ENCODE results near the gene CHID1. TPM values are rescaled to one million over a fixed set of nuclear protein-coding genes. Genes with fewer than 3 reads are reported as not detected.

Gene CHID1
- total and polyA plus RNA-seq, 2 donors (not counting 1 experiment from before 2014, with no cell fraction given): 54.3 to 68.4 TPM

- H3K9ac ChIP-seq (ENCODE audit: insufficient read depth, low read length): no peak overlapping the region
- no peak for DNase-seq (ENCODE audit: low read depth in 2 of 2)
- H4K20me1 ChIP-seq (ENCODE audit: control insufficient read depth, extremely low read depth, insufficient read depth, low read length): no peaks in the 10 kb centered on the region
- TF ChIP-seq EZH2 (IDR thresholded peaks at IDR 0.05; ENCODE audit: low read length, missing control alignments) (no peak), CTCF (conservative IDR thresholded peaks at IDR 0.05 in 1 of 2, IDR thresholded peaks at IDR 0.05 in 1 of 2; ENCODE audit: low read depth in 1 of 2, low read length in 2 of 2) (no peak)
- H3K4me3 ChIP-seq (replicated peaks in 1 of 4; ENCODE audit: control extremely low read depth in 1 of 4, insufficient read depth in 1 of 4, low read depth in 3 of 4, low read length in 4 of 4): no peak overlapping the region
- no peak overlapping the region for H2AFZ ChIP-seq (ENCODE audit: low read length)
- no peaks in the 10 kb centered on the region for H3K36me3 ChIP-seq (ENCODE audit: control insufficient read depth, insufficient read depth, low read length)
- no peaks in the 10 kb centered on the region for H3K27me3 ChIP-seq (ENCODE audit: control insufficient read depth, insufficient read depth, low read length)
- no peak overlapping the region for H3K27ac ChIP-seq (ENCODE audit: insufficient read depth, low read length)
- no peaks in the 10 kb centered on the region for H3K79me2 ChIP-seq (ENCODE audit: control insufficient read depth, insufficient read depth, low read length)
- no peaks in the 10 kb centered on the region for H3K9me3 ChIP-seq (ENCODE audit: control insufficient read depth, insufficient read depth, low read depth, low read length)
- H3K4me2 ChIP-seq (ENCODE audit: extremely low read depth, insufficient read depth, low read length): no peak overlapping the region
- peaks cover 2% of the 10 kb centered on the region for H3K4me1 ChIP-seq (ENCODE audit: control insufficient read depth, extremely low read depth, insufficient read depth, low read length)
These were observed 33.0 kb downstream of the CHID1 start for GRCh38 chr11:877565-877964.

DNA sequence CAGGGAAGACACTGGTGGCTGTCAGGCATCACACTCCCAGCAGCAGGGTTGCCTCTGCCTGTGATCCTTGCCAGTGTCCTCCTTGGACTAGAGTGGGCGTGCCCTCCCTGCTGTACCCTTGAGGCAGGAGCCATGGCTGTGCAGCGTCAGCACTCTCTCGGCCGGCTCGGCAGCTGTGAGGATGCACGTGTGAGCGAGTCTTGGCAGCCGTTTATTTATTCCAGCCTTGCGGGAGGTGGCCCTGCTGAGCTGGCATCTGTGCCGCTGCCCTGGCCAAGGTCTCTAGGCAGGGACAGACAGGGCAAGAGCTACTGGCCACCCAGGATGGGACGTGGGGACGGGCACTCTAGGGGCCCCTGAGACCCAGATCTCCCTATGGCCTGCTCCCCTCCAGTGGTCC lies 34.1 kb downstream of the CHID1 start:
- DNase-seq (ENCODE audit: low read depth in 2 of 2): peak in 1 of 2 donors; percentile 28
- Histone ChIP-seq H3K9me3 (ENCODE audit: control insufficient read depth, insufficient read depth, low read depth, low read length) (no peaks in the 10 kb centered on the region), H3K4me2 (ENCODE audit: extremely low read depth, insufficient read depth, low read length) (no peak overlapping the region), H3K4me1 (ENCODE audit: control insufficient read depth, extremely low read depth, insufficient read depth, low read length) (peaks cover 11% of the 10 kb centered on the region), H3K27ac (ENCODE audit: insufficient read depth, low read length) (no peak overlapping the region), H3K4me3 (replicated peaks in 1 of 4; ENCODE audit: control extremely low read depth in 1 of 4, insufficient read depth in 1 of 4, low read depth in 3 of 4, low read length in 4 of 4) (no peak overlapping the region), H3K9ac (ENCODE audit: insufficient read depth, low read length) (no peak overlapping the region), H2AFZ (ENCODE audit: low read length) (no peak overlapping the region), H3K27me3 (ENCODE audit: control insufficient read depth, insufficient read depth, low read length) (no peaks in the 10 kb centered on the region), H4K20me1 (ENCODE audit: control insufficient read depth, extremely low read depth, insufficient read depth, low read length) (no peaks in the 10 kb centered on the region), H3K79me2 (ENCODE audit: control insufficient read depth, insufficient read depth, low read length) (no peaks in the 10 kb centered on the region), H3K36me3 (ENCODE audit: control insufficient read depth, insufficient read depth, low read length) (no peaks in the 10 kb centered on the region)
- TF ChIP-seq CTCF (conservative IDR thresholded peaks at IDR 0.05 in 1 of 2, IDR thresholded peaks at IDR 0.05 in 1 of 2; ENCODE audit: low read depth in 1 of 2, low read length in 2 of 2) (no peak), EZH2 (IDR thresholded peaks at IDR 0.05; ENCODE audit: low read length, missing control alignments) (no peak)

GRCh38 chr11:875769-876301 lies 34.8 kb downstream of the CHID1 start:
- no peaks in the 10 kb centered on the region for H3K36me3 ChIP-seq (ENCODE audit: control insufficient read depth, insufficient read depth, low read length)
- H3K9me3 ChIP-seq (ENCODE audit: control insufficient read depth, insufficient read depth, low read depth, low read length): no peaks in the 10 kb centered on the region
- DNase-seq (ENCODE audit: low read depth in 2 of 2): no peak
- H3K4me1 ChIP-seq (ENCODE audit: control insufficient read depth, extremely low read depth, insufficient read depth, low read length): peaks cover 11% of the 10 kb centered on the region
- TF ChIP-seq CTCF (conservative IDR thresholded peaks at IDR 0.05 in 1 of 2, IDR thresholded peaks at IDR 0.05 in 1 of 2; ENCODE audit: low read depth in 1 of 2, low read length in 2 of 2) (no peak), EZH2 (IDR thresholded peaks at IDR 0.05; ENCODE audit: low read length, missing control alignments) (no peak)
- H3K79me2 ChIP-seq (ENCODE audit: control insufficient read depth, insufficient read depth, low read length): no peaks in the 10 kb centered on the region
- no peak overlapping the region for H2AFZ ChIP-seq (ENCODE audit: low read length)
- H3K4me3 ChIP-seq (replicated peaks in 1 of 4; ENCODE audit: control extremely low read depth in 1 of 4, insufficient read depth in 1 of 4, low read depth in 3 of 4, low read length in 4 of 4): no peak overlapping the region
- no peaks in the 10 kb centered on the region for H3K27me3 ChIP-seq (ENCODE audit: control insufficient read depth, insufficient read depth, low read length)
- no peak overlapping the region for H3K27ac ChIP-seq (ENCODE audit: insufficient read depth, low read length)
- no peak overlapping the region for H3K9ac ChIP-seq (ENCODE audit: insufficient read depth, low read length)
- H4K20me1 ChIP-seq (ENCODE audit: control insufficient read depth, extremely low read depth, insufficient read depth, low read length): no peaks in the 10 kb centered on the region
- H3K4me2 ChIP-seq (ENCODE audit: extremely low read depth, insufficient read depth, low read length): no peak overlapping the region
